ENCODE results near the gene CNTD1.
"Not testable (repeated sequence)": the region's sequence is repeated elsewhere in the genome, so short reads cannot be mapped to it uniquely, and the experiment has no call there.

Gene CNTD1

GRCh38 chr17:42855048-42855596 is 56.5 kb downstream of the CNTD1 start:
- no peak for ATAC-seq (ENCODE audit: insufficient read depth, low read depth)
- Histone ChIP-seq H3K27ac (ENCODE audit: low read length) (no peak overlapping the region), H3K36me3 (ENCODE audit: insufficient read depth, low read length) (no peaks in the 10 kb centered on the region), H4K20me1 (ENCODE audit: insufficient read depth, low read length) (no peaks in the 10 kb centered on the region; the same call in 1 of the 2 replicates), H3K4me2 (ENCODE audit: insufficient read depth, low read length) (no peak overlapping the region), H3K9me3 (ENCODE audit: insufficient read depth, low read length, severe bottlenecking) (no peaks in the 10 kb centered on the region), H3K79me2 (ENCODE audit: insufficient read depth, low read length) (no peaks in the 10 kb centered on the region), H2AFZ (ENCODE audit: low read depth, low read length) (no peak overlapping the region), H3K27me3 (ENCODE audit: insufficient read depth, low read length, poor library complexity) (peaks cover 8% of the 10 kb centered on the region), H3K9ac (ENCODE audit: low read depth, low read length) (no peak overlapping the region), H3K4me3 (ENCODE audit: low read depth in 1 of 2, low read length in 2 of 2) (no peak overlapping the region), H3K4me1 (ENCODE audit: insufficient read depth, low read length) (no peaks in the 10 kb centered on the region)
- no peak for DNase-seq
- no peak for TF ChIP-seq EZH2 (IDR thresholded peaks at IDR 0.05; ENCODE audit: borderline replicate concordance, low read depth, low read length, severe bottlenecking)
- TF ChIP-seq CTCF (IDR thresholded peaks at IDR 0.05; ENCODE audit: borderline replicate concordance, extremely low read depth, low read length, poor library complexity, severe bottlenecking) = no peak

GRCh38 chr17:42856093-42856492 is 57.4 kb downstream of the CNTD1 start:
- H4K20me1 ChIP-seq (ENCODE audit: insufficient read depth, low read length); H3K4me1 ChIP-seq (ENCODE audit: insufficient read depth, low read length); H3K9ac ChIP-seq (ENCODE audit: low read depth, low read length); H2AFZ ChIP-seq (ENCODE audit: low read depth, low read length); H3K27me3 ChIP-seq (ENCODE audit: insufficient read depth, low read length, poor library complexity); H3K9me3 ChIP-seq (ENCODE audit: insufficient read depth, low read length, severe bottlenecking); H3K27ac ChIP-seq (ENCODE audit: low read length); H3K79me2 ChIP-seq (ENCODE audit: insufficient read depth, low read length); H3K4me2 ChIP-seq (ENCODE audit: insufficient read depth, low read length); H3K4me3 ChIP-seq (ENCODE audit: low read depth in 1 of 2, low read length in 2 of 2); ATAC-seq (ENCODE audit: insufficient read depth, low read depth); H3K36me3 ChIP-seq (ENCODE audit: insufficient read depth, low read length); DNase-seq: not testable (repeated sequence)

- H4K20me1 ChIP-seq (ENCODE audit: insufficient read depth, low read length); H3K79me2 ChIP-seq (ENCODE audit: insufficient read depth, low read length); ATAC-seq (ENCODE audit: insufficient read depth, low read depth); H3K36me3 ChIP-seq (ENCODE audit: insufficient read depth, low read length); H3K4me1 ChIP-seq (ENCODE audit: insufficient read depth, low read length); H3K9ac ChIP-seq (ENCODE audit: low read depth, low read length); DNase-seq; H2AFZ ChIP-seq (ENCODE audit: low read depth, low read length); H3K4me2 ChIP-seq (ENCODE audit: insufficient read depth, low read length); H3K27ac ChIP-seq (ENCODE audit: low read length); H3K4me3 ChIP-seq (ENCODE audit: low read depth in 1 of 2, low read length in 2 of 2); H3K9me3 ChIP-seq (ENCODE audit: insufficient read depth, low read length, severe bottlenecking); H3K27me3 ChIP-seq (ENCODE audit: insufficient read depth, low read length, poor library complexity): not testable (repeated sequence)
Measured at GRCh38 chr17:42856516-42856915, 57.9 kb downstream of the CNTD1 start.

- Histone ChIP-seq H3K4me3 (ENCODE audit: low read depth in 1 of 2, low read length in 2 of 2) (no peak overlapping the region), H3K9ac (ENCODE audit: low read depth, low read length) (no peak overlapping the region), H3K36me3 (ENCODE audit: insufficient read depth, low read length) (no peaks in the 10 kb centered on the region), H3K4me1 (ENCODE audit: insufficient read depth, low read length) (no peaks in the 10 kb centered on the region), H4K20me1 (ENCODE audit: insufficient read depth, low read length) (no peaks in the 10 kb centered on the region; the same call in 1 of the 2 replicates), H3K27ac (ENCODE audit: low read length) (no peak overlapping the region), H2AFZ (ENCODE audit: low read depth, low read length) (no peak overlapping the region), H3K27me3 (ENCODE audit: insufficient read depth, low read length, poor library complexity) (peaks cover 8% of the 10 kb centered on the region), H3K9me3 (ENCODE audit: insufficient read depth, low read length, severe bottlenecking) (no peaks in the 10 kb centered on the region), H3K79me2 (ENCODE audit: insufficient read depth, low read length) (no peaks in the 10 kb centered on the region), H3K4me2 (ENCODE audit: insufficient read depth, low read length) (no peak overlapping the region)
- DNase-seq (no peak), ATAC-seq (ENCODE audit: insufficient read depth, low read depth) (no peak)
- no peak for TF ChIP-seq EZH2 (IDR thresholded peaks at IDR 0.05; ENCODE audit: borderline replicate concordance, low read depth, low read length, severe bottlenecking)
- no peak for TF ChIP-seq CTCF (IDR thresholded peaks at IDR 0.05; ENCODE audit: borderline replicate concordance, extremely low read depth, low read length, poor library complexity, severe bottlenecking)
Measured at GRCh38 chr17:42857389-42857788, 58.7 kb downstream of the CNTD1 start.
